Measurements from ENCODE around the gene SUPT20HL1.

SUPT20HL1 gene

GRCh38 chrX:24340501-24340900 lies 19.9 kb upstream of the SUPT20HL1 start:
- H3F3A ChIP-seq (ENCODE audit: insufficient read depth, low read length): no peaks in the 10 kb centered on the region
- no peaks in the 10 kb centered on the region for H3K79me2 ChIP-seq (ENCODE audit: insufficient read depth, low read length)
- TF ChIP-seq, protein P1, sequence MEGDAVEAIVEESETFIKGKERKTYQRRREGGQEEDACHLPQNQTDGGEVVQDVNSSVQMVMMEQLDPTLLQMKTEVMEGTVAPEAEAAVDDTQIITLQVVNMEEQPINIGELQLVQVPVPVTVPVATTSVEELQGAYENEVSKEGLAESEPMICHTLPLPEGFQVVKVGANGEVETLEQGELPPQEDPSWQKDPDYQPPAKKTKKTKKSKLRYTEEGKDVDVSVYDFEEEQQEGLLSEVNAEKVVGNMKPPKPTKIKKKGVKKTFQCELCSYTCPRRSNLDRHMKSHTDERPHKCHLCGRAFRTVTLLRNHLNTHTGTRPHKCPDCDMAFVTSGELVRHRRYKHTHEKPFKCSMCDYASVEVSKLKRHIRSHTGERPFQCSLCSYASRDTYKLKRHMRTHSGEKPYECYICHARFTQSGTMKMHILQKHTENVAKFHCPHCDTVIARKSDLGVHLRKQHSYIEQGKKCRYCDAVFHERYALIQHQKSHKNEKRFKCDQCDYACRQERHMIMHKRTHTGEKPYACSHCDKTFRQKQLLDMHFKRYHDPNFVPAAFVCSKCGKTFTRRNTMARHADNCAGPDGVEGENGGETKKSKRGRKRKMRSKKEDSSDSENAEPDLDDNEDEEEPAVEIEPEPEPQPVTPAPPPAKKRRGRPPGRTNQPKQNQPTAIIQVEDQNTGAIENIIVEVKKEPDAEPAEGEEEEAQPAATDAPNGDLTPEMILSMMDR (IDR thresholded peaks at IDR 0.05; ENCODE audit: low read length): no peak
- no peak for TF ChIP-seq EZH2 (IDR thresholded peaks at IDR 0.05; ENCODE audit: borderline replicate concordance, low read length)
- H2AFZ ChIP-seq (ENCODE audit: low read length): no peak overlapping the region
- H3K4me2 ChIP-seq (ENCODE audit: low read length): no peak overlapping the region
- no peaks in the 10 kb centered on the region for H3K27me3 ChIP-seq (ENCODE audit: insufficient read depth, low read length)
- no peak overlapping the region for H3K27ac ChIP-seq (ENCODE audit: low read depth, low read length, poor library complexity, severe bottlenecking)
- no peaks in the 10 kb centered on the region for H3K9me2 ChIP-seq (ENCODE audit: low read depth, low read length)
- no peak overlapping the region for H3K9ac ChIP-seq (ENCODE audit: low read length)
- no peaks in the 10 kb centered on the region for H3K36me3 ChIP-seq (ENCODE audit: insufficient read depth, low read length)
- H4K20me1 ChIP-seq (ENCODE audit: insufficient read depth, low read length): no peaks in the 10 kb centered on the region
- no peaks in the 10 kb centered on the region for H3K4me1 ChIP-seq (ENCODE audit: insufficient read depth, low read length, severe bottlenecking)
- H3K9me3 ChIP-seq (ENCODE audit: low read length): no peaks in the 10 kb centered on the region
- H3K4me3 ChIP-seq (ENCODE audit: low read depth, low read length, poor library complexity, severe bottlenecking): no peak overlapping the region

GRCh38 chrX:24341795-24342194 lies 18.6 kb upstream of the SUPT20HL1 start:
- no peak overlapping the region for H3K4me2 ChIP-seq (ENCODE audit: low read length)
- no peaks in the 10 kb centered on the region for H3K4me1 ChIP-seq (ENCODE audit: insufficient read depth, low read length, severe bottlenecking)
- H4K20me1 ChIP-seq (ENCODE audit: insufficient read depth, low read length): no peaks in the 10 kb centered on the region
- no peaks in the 10 kb centered on the region for H3K36me3 ChIP-seq (ENCODE audit: insufficient read depth, low read length)
- TF ChIP-seq, protein P1 (IDR thresholded peaks at IDR 0.05; ENCODE audit: low read length): no peak
- no peak for TF ChIP-seq EZH2 (IDR thresholded peaks at IDR 0.05; ENCODE audit: borderline replicate concordance, low read length)
- H3K27me3 ChIP-seq (ENCODE audit: insufficient read depth, low read length): no peaks in the 10 kb centered on the region
- no peak overlapping the region for H3K27ac ChIP-seq (ENCODE audit: low read depth, low read length, poor library complexity, severe bottlenecking)
- H3K9ac ChIP-seq (ENCODE audit: low read length): no peak overlapping the region
- no peaks in the 10 kb centered on the region for H3K9me2 ChIP-seq (ENCODE audit: low read depth, low read length)
- H3K79me2 ChIP-seq (ENCODE audit: insufficient read depth, low read length): no peaks in the 10 kb centered on the region
- no peak overlapping the region for H3K4me3 ChIP-seq (ENCODE audit: low read depth, low read length, poor library complexity, severe bottlenecking)
- no peaks in the 10 kb centered on the region for H3K9me3 ChIP-seq (ENCODE audit: low read length)
- H2AFZ ChIP-seq (ENCODE audit: low read length): no peak overlapping the region
- H3F3A ChIP-seq (ENCODE audit: insufficient read depth, low read length): no peaks in the 10 kb centered on the region

DNA sequence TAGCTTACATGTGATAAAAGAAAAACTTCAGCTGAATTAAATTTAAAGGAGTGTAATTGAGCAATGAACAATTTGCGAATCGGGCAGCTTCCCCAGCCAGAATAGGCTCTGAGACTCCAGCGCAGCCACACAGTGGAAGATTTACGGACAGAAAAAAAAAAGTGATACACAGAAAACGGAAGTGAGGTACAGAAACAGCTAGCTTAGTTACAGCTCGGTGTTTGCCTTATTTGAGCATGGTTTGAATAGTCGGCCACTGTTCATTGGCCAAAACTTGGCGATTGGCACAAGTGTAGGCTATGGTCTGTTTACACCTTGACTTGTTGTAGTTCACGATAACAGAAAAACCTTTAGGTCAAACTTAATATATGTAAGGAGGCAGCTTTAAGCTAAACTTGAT lies 16.7 kb upstream of the SUPT20HL1 start:
- Histone ChIP-seq H3K4me2 (ENCODE audit: low read length) (no peak overlapping the region), H3K9me2 (ENCODE audit: low read depth, low read length) (no peaks in the 10 kb centered on the region), H3K4me1 (ENCODE audit: insufficient read depth, low read length, severe bottlenecking) (no peaks in the 10 kb centered on the region), H3K79me2 (ENCODE audit: insufficient read depth, low read length) (no peaks in the 10 kb centered on the region), H3K4me3 (ENCODE audit: low read depth, low read length, poor library complexity, severe bottlenecking) (no peak overlapping the region), H3K9me3 (ENCODE audit: low read length) (no peaks in the 10 kb centered on the region), H2AFZ (ENCODE audit: low read length) (no peak overlapping the region), H3F3A (ENCODE audit: insufficient read depth, low read length) (no peaks in the 10 kb centered on the region), H3K9ac (ENCODE audit: low read length) (no peak overlapping the region), H4K20me1 (ENCODE audit: insufficient read depth, low read length) (no peaks in the 10 kb centered on the region), H3K27me3 (ENCODE audit: insufficient read depth, low read length) (no peaks in the 10 kb centered on the region), H3K36me3 (ENCODE audit: insufficient read depth, low read length) (no peaks in the 10 kb centered on the region), H3K27ac (ENCODE audit: low read depth, low read length, poor library complexity, severe bottlenecking) (no peak overlapping the region)
- TF ChIP-seq, protein P1 (IDR thresholded peaks at IDR 0.05; ENCODE audit: low read length): no peak
- TF ChIP-seq EZH2 (IDR thresholded peaks at IDR 0.05; ENCODE audit: borderline replicate concordance, low read length): no peak
